NCI-H2029 treated with DMSO at 0.1 percent for 48 hours (cell line): Measurements from ENCODE around the gene TTLL9.

ENCODE experiments used
- DNase-seq: peaks from one replicate; lab custom pipeline; 2025; lab: John Stamatoyannopoulos, UW

Gene TTLL9

DNA sequence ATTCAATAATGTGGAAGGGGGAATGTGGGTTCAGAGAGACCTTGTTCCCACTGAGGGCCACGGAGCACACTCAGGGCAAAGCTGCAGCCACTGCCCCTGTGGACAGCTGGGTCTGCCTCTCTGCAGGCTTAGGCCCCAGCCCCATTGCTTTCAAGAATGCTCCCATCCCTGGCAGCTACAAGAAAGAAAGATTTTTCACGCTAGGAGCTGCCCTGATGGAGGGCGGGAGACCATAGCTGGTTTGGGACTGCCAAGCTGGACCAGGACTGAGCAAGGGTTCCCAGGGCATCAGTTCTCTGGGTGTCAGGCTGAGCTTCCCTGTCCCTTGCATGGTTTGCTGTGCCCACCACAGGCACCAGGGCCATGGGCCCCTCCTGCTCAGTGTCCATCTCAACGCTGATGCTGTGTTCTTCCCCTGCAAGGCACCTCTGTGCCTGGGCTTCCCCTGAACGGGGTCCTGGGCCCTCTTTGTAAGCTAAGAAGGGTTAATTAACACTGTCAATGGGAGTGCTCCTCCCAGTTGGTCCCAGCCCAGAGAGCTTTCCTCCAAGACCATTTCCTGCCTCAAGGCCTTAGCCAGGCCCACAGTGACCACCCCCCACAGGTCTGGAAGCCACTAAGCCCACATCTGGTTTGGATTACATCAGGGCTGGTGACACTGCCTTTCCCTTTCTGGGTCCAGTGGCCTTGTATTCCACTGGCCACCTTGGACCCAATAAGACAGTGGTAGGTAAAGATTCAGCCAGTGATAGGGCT lies 33.4 kb upstream of the TTLL9 start:
- DNase-seq = no peak

DNA sequence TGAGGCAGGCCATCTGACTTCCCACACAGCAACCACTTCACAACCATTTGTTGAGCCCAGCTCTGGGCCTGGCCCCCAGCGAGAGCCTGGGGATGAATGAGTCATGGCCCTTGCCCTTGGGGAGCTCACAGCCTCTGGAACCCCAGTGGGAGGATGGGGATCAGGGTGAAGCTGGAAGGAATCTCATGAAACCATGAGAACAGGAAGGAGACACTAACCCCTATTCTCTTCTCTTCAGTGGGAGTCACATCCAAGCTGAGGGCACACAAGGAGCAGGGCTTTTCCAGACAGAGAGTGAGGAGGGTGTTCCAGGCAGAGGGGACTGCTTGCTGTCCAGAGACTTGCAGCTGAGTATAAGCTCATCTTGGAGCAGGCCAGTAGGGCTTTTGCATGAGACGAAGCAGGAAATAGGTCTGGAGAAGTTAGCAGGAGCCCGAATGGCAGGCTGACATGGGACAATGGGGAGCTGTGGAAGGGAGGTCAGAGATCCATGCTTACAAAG lies 32.5 kb upstream of the TTLL9 start:
- DNase-seq = no peak

DNA sequence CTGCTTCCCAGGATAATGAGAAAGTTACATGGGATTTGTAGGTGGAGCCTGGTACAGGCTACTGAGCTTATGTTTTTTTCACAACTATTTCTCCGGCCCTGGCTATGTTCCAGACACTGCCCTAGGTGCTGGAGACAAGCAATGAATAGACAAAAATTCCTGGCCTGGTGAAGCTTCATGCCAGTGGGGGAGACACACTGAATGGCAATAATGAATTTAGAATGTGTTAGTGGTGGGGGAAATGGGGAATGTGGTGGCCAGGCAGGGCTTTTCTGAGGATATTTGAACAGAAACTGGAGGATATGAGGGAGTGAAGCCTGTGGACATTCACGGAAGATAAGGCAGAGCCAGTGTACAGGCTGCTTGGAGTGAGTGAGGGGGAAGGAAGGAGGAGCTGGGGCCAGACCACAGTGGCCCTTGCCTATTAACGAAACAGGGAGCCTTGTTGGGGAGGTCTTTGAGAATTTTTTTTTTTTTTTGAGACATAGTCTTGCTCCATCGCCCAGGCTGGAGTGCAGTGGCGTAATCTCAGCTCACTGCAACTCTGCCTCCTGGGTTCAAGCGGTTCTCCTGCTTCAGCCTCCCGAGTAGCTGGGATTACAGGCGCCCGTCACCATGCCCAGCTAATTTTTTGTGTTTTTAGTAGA lies 31.7 kb upstream of the TTLL9 start:
- no peak for DNase-seq

DNA sequence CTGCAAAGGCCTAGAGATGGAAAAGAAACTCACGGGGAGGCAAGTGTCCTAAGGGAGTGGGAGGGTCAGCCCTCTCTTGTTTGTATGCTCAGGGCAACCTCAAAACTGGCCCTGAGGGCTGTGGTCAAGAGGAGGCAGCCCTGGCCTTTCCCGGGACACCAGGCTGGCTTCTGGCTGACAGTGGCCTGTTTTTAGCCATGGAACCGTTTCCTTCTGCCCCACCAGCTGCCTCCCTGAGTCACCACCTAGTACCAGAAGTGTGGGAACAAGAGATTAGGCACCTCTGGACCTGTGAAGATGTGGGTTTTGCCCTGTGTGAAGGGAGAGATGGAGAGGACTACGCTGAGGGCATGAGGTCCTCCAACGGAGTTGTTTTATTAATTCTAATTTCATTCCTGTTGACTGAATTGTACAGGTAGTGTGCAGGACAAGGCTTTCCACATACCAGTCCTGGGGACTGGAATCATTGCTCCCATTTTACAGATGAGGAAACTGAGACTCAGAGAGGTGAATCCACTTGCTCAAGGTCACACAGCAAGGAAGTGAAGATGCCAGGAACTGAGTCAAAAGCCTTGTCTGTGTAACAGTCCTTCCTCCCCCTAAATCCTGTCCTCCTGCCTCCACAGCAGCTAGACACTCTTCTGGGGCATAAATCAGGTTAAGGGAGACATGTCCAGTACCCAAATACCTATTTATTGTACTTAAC lies 30.5 kb upstream of the TTLL9 start:
- DNase-seq = no peak

DNA sequence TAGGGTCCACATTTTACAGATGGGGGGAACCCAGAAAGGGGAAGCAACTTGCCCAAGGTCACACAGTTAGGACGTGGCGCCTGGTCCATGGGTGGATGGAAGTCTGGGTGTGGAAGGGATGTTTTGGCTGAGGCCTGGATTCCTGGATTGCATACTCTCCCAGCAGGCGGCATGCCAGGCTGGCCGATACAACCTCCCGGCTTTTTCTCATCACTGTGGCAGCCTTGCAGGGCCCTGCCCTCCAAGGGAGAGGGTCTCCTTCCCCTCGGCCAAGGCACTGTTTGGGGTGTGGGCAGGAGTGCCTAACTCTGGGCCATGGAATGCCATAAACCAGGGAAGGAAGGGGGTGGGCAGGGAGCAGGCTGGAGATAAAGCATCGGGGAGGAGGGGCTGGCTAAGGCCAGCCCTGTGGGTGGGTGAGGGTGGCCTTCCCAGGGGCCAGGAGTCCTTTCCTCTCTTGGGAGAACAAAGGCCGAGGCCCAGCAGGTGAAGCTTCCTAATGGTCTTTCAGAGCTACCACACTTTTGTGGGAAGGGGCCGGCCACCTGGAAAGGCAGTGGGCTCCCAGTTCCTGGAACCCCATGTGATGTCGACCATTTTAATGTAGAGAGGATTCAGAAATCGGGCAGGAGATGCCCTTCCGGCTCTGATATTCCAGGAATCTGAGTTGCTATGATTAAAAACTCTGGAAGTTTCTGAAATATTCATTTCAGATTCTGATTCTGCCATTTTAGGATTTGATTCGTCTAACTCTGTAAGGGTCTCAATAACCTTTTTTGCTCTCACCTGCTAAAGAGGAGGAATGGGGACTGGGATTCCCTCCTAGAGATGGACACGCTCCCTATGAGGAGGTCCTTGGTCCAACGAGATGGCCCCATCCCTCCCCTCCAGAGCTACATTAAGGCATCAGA lies 29.3 kb upstream of the TTLL9 start:
- no peak for DNase-seq

DNA sequence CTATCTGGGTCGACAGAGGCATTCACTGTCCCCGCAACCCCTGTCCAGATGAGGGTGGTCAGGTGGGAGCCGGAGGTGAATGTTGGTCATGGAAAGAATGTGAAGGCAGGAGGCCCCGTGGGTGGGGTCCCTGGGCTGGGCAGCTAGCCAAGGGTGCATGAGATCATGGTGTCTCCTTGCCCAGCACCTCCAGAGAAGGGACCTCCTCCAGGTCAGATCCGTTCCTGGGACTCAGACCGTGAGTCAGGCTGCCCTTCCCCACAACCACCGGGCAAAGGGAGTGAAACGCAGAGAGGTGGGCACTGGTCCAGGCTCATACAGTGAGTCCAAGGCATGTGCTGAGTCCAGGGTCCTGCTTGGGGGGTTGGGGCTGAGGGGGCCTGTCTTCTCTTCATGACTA lies 28.5 kb upstream of the TTLL9 start:
- no peak for DNase-seq

DNA sequence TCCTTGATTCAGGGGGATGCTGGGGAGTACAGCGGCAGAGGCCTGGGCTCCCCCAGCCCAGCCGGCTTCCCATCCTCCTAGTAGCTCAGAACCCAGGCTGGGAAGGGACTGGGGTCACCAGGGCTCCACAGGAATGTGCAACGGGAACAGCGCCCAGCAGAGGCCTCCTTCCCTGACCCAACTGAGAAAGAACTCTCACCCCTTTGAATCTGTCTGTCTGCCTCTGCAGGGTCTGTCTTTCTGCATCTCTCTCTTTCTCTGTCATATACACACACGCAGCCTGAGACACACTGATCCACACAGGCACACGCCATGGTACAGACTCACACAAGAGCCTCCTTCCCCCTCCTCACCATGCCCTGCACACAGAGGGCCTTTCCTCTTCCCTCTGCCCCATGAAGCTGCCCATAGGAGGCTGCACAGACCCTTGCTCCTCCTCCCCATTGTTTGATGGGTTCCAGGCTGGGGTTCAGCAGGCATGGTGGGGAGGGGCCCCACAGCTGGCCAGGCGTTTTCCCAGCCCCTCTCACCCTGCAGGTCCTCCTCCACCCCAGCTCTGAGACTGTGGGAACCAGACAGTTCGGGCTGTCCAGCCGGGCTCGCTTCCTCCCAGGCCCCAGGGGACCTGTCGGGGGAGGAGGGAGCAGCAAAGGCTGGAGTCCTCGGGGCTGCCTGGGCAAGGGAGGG lies 27.8 kb upstream of the TTLL9 start:
- no peak for DNase-seq

DNA sequence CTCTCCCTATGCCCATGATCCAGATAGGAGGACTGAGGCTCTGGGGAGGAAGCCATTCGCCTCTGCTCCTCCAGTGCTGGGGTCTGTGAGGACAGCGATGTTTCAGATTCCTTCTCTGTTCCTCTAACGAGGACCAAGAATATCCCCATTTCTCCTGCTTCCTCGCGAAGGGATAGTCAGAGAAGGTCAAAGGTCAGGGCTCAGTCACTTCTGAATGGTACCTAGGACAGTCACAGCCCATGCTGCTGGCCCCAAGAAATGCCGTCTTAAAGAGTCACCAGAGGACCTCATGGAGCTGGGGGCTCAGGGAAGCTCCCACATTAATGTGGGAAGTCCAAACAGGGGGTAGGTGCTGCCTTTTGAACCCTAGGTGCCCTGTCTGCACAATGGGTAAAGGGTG lies 27.1 kb upstream of the TTLL9 start:
- DNase-seq = no peak

DNA sequence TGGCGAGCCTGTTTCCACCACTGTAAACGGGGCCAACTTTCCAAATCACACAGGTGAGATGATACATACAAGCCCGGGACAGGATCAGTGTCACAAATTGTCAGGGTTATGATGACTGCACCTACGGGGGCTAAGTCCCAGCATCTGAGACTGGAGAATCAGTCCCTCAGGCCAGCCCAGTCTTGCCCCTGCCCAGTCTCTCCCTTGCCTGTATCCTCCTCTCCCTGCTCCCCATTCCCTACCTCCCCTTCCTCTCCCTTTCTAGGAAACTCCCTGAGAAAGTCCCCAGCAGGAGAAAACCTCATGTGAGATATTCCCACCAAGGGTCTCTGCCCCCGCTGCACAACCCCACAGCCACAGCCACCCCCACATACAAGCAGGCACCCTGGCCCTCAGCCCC lies 26.6 kb upstream of the TTLL9 start:
- no peak for DNase-seq

DNA sequence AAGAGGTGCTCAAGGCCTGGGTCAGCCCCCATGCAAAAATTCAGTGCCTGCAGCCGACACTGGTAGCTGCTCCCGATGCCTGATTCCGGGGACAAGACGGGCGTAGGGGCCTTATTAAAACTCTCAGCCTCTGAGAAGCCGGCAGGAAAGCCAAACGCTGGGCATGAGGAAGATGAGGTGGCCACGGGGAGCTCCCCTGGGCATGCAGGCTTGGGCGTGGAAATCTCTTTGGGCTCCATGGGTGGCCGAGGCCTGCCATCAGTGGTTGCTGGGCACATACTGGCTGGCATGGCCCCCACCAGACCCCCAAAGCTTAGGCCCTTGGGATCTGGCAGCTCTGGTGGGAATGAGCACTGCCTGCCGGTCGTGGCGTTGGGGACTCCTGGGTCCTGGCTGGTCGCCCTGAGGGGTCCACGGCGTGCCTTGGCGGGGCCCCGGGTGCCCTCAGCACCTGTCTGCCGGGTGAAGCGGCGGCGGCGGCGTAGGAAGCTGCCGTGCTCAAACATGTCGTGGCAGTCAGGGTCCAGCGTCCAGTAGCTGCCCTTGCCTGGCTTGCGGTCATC lies 25.6 kb upstream of the TTLL9 start:
- no peak for DNase-seq

DNA sequence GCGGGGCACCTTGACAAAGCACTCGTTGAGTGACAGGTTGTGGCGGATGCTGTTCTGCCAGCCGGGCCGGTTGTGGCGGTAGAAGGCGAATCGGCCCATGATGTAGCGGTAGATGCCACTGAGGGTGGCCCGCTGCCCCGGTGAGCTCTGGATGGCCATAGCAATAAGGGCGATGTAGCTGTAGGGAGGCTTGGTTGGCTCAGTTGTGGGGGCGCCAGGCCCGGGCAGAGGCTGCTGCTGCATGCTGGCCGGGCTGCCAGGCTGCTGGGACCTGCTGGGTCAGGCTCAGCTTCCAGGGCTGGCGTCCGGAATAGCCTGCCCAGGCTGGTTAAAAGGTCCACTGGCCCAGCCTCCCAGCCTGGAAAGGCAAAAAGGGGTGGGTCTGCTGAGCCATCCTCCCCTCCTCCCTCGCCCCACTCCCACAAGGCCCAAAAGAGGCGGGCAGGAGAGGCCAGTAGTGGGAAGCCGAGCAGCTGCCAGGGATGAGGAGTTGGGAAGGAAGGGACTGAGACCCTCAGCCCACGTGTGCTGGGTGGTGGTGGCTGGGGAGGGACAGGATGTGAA lies 25.1 kb upstream of the TTLL9 start, which contains the start of gene FOXS1:
FOXS1 (minus strand) TSS at position 305 of the 564 bp plus-strand sequence; CDS start at position 243, 62 bp downstream.
- DNase-seq = no peak

DNA sequence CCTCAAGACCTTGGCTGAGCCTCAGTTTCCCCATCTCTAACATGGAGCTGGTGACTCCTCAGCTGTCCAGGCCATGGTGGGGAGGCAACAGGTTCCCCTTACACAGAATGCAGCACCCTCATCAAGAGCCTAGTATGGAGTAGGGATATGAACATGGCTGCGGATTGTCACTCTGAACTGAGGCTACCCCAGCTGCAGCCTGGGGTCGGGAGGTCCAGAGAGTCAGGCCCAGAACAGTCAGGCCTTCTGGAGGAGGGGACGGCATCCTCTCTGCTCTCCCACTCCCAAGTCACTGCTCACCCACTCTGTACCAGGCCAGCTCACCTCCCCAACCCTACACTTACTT lies 23.7 kb upstream of the TTLL9 start:
- no peak for DNase-seq

DNA sequence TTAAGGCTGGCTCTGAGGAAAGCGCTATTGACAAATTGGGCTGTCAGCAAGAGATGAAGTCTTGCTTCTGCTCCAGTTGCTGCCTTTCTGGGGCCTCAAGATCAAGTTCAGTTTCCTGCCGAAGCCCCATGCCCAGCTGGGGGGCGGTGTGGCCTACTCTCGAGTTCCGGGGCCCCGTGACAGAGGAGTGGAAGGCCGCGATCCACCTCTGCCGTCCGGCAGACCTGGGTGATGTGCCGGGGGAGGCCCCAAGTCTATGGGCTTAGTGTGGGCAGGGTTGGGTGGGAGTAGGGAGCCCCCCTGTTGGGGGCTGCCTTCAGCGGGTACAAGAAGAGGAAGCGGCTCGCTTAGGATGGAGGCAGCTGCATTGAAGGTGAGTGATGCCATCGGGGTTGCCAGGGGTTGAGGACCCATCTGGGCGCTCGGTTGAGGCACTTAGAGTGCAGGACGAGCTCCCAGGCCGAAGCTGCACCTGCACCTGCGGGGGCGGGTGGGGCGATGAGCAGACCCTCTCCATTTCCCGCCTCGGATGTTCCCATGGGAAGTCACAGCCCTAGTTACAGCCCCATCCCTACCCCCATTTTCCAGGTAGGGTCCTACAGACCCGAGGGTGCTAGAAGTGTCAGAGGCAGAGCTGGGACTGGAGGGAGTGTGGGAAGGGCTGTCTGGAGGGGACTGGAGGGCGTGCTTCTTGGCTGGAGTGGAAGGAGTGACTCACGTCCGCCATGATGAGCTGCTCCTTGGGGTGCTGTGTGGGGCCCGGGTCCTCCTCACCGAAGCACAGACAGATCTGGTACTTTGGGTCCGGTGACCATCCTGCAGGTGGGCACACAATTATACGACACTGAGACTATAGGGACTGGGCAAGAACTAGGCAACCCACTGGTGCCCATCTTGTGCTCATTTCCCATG lies 22.1 kb upstream of the TTLL9 start:
- no peak for DNase-seq

DNA sequence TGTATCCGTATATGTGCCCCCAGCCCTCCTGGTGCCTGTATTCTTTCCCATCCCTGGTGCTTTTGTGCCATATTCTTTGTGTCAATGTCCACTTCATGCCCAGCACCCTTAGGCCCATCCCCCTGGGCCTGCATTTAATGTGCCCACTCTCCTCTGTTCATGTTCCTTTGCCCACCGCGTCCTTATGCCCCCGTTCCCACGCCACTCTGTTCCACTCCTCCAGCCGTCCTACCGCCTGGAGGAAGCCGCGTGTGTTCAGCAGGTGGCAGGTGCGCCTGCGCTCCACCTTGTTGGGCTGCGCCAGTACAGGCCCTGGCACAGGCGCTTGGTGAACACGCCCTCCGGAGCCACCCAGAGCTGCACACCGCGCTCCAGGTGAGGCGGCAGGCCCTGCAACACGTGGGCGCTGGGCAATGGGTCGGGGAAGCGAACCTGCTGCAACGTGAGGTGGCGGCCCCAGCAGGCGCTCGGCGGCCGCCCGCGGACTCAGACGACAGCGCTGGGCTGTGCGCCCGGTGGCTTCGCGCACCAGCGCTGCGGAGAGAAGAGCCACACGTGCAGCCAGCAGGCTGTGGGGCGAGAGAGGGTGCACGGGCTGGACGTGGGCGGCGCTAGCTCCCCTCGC lies 21.0 kb upstream of the TTLL9 start:
- peak; percentile 57 for DNase-seq

DNA sequence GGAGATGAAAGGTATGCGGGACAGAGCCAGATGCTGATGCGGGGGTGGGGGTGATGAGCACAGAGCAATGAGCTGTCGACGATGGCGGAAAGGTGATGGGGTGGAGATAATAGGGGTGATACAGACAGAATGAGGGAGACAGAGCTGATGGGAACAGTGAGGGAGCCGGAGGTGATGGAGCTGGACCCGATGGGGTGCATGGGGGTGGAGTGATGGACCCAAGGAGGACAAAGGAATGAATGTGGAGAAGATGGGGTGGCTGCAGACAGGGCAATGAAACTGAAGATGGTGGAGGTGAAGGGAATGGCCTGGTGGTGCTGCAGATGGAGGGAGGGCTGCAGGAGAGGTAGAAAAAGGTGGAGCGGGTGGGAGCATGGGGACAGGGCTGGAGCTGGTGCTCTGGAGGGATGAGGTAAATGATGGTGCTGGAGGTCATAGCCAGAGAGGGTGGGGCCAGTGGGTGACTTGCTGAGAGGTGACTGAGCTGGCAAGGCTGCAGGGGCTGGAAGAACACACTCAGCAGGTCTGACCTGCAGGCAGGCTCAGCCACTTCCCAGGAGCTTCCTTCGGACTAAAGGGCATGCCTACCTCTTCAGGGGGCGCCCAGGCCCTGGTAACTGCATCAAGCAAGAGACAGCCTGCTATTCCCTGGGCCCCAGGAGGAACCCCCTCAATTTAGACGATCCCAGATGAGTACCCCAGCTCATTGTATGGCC lies 19.0 kb upstream of the TTLL9 start:
- no peak for DNase-seq

DNA sequence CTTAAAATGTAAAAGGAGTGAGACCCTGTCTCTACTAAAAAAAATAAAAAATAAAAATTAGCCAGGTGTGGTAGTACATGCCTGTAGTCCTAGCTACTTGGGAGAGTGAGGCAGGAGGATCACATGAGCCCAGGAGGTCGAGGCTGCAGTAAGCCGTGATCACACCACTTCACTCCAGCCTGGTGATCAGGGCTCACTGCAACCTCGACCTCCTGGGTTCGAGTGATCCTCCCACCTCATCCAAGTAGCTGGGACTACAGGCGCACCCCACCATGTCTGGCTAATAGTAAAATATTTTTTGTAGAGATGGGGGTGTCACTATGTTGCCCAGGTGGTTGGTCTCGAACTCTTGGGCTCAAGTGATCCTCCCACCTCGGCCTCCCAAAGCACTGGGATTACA lies 17.0 kb upstream of the TTLL9 start:
- no peak for DNase-seq

DNA sequence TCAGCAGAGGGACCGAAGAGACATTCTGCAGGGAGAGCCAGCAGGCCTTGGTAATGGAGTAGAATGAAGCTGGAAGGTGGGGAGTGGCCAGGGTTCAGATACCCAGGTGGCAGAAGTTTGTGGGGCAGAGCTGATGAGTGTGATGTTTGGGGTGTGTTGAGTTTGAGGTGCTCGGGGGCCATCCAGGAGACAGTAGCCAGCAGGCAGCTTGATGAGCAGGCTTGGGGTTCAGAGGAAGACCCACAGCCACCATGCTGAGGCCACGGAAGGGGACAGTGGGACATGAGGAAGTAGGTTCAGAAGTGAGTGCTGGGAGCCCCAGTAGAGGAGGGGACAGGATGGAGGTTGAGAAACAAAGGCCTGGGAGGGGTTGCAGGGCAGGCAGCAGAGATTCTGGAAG lies 13.9 kb upstream of the TTLL9 start:
- DNase-seq = no peak
